ENCODE results near the gene SARM1.

- TF ChIP-seq POLR2AphosphoS5 (IDR thresholded peaks at IDR 0.05; ENCODE audit: insufficient read depth in 1 of 2, low read depth in 1 of 2), result no peak
- no peak for TF ChIP-seq POLR2A (IDR thresholded peaks at IDR 0.05)
Measured at GRCh38 chr17:28407130-28407973, 35.9 kb downstream of the SARM1 start.

Data from vagina (tissue), 2 donors.